Spinal cord (tissue), 10 donors: Measurements from ENCODE around the gene DOCK1. TPM values are rescaled to one million over a fixed set of nuclear protein-coding genes. Genes with fewer than 3 reads are reported as not detected.

ENCODE experiments used
- DNase-seq, 6 donors: peaks; one replicate each; pipeline versions ENCODE4 v3.0.0 to v3.0.0-alpha.2; 2013 to 2015; ENCODE audit warnings: low spot score in 6 of 6, low read depth in 4 of 6
- H3K27ac ChIP-seq: one replicate; pipeline ENCODE4 v1.5.1; 2013; ENCODE audit warnings: low read depth, low read length, control low read depth
- H3K27me3 ChIP-seq: one replicate; pipeline ENCODE4 v1.6.1; 2013; ENCODE audit warnings: low read length; ENCODE audit not compliant: control insufficient read depth, insufficient read depth
- H3K36me3 ChIP-seq: one replicate; pipeline ENCODE4 v1.6.1; 2013; ENCODE audit warnings: low read length; ENCODE audit not compliant: control insufficient read depth, insufficient read depth
- H3K4me1 ChIP-seq: one replicate; pipeline ENCODE4 v1.6.1; 2013; ENCODE audit warnings: low read length; ENCODE audit not compliant: control insufficient read depth, insufficient read depth
- H3K4me3 ChIP-seq: one replicate; pipeline ENCODE4 v1.5.1; 2013; ENCODE audit warnings: low read depth, low read length, control low read depth
- H3K9me3 ChIP-seq: one replicate; pipeline ENCODE4 v1.6.1; 2013; ENCODE audit warnings: low read length; ENCODE audit not compliant: control insufficient read depth, insufficient read depth
- WGBS: methylation state at CpG from one replicate; pipeline ENCODE4 v1.1.5; 2013; ENCODE audit warnings: missing lambda C conversion rate; ENCODE audit not compliant: insufficient coverage; 5-methylcytosine and 5-hydroxymethylcytosine counted together
- polyA plus RNA-seq, 2 donors: library from polyadenylated mRNA; unstranded; fragments of 120-200 nt; gene quantifications; one replicate each; pipeline ENCODE4 v1.2.1, GENCODE V29; 2013; ENCODE audit not compliant: insufficient read length in 2 of 2
- total RNA-seq, 2 donors: library from RNA; depleted of rRNA in 1 of 2; stranded (reverse); fragments of 120-200 nt in 1 of 2; fragments of >200 nt in 1 of 2; gene quantifications; one replicate each; pipeline versions ENCODE4 v1.2.3 to v1.2.4, GENCODE V29; 2013 to 2014
- donor health status: healthy.

The DOCK1 gene
- total and polyA plus RNA-seq, 4 donors, result 31.3 to 74.1 (median 50.3) TPM

DNA sequence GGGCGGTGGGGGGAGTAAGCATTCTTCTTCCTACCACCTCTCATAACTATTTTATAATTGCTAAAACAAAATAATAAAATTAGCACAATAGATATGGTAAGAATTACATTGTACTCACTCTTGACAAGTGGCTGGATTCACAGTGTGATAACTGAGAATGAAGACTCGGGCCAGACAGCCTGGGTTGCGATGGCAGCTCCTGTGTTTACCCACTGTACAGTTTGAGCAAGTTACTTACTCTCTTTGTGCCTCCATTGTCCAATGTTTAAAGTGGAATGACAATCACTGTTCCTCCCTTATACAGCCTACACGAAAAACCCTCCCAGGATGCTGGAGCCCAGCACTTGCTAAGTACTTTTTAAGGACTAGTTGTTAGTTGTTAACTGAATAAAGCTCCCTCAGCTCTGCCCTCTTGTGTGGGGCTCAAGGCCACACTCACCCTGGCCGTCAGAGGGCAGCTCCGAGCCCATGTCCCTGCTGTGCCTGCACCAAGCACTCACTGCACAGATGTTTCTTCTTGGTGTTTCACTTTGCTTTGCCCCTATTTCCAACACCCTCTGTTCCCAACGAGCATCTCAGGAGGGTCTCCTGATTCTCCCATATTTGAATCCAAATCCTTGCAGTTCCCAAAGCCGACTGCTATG is 587.5 kb downstream of the DOCK1 start:
- no peaks in the 10 kb centered on the region for H3K9me3 ChIP-seq
- H3K27ac ChIP-seq, result no peak overlapping the region
- no peak for DNase-seq
- 68% methylated on average over 5 of the region's 8 CpGs for WGBS
- H3K27me3 ChIP-seq, result no peaks in the 10 kb centered on the region
- H3K4me1 ChIP-seq, result no peaks in the 10 kb centered on the region
- H3K36me3 ChIP-seq, result no peaks in the 10 kb centered on the region
- H3K4me3 ChIP-seq, result no peak overlapping the region

DNA sequence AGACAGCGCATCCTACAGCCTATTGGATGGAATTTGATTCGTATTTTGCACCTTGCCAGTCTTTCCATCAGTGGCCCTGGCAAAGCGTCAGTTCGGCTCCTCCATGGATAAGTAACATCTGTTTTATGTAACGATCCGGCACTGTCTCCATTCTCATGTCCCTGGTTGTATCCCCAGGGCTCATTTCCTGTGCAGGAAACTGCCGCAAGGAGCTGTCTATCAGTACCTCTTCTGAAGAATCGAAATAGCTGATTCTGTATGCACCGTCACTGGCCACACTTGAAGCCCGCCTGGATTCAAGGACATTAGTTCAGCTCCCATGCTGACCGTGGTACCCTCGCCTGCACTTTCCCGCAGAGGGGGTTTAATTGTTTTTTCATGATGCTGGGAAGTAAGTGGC is 590.8 kb downstream of the DOCK1 start:
- WGBS, result 63% methylated on average over 13 of the region's 13 CpGs
- Histone ChIP-seq H3K4me3 (no peak overlapping the region), H3K27me3 (no peaks in the 10 kb centered on the region), H3K36me3 (no peaks in the 10 kb centered on the region), H3K4me1 (peaks cover 3% of the 10 kb centered on the region), H3K27ac (no peak overlapping the region), H3K9me3 (no peaks in the 10 kb centered on the region)
- peak in 1 of 6 donors; percentile 52 for DNase-seq

DNA sequence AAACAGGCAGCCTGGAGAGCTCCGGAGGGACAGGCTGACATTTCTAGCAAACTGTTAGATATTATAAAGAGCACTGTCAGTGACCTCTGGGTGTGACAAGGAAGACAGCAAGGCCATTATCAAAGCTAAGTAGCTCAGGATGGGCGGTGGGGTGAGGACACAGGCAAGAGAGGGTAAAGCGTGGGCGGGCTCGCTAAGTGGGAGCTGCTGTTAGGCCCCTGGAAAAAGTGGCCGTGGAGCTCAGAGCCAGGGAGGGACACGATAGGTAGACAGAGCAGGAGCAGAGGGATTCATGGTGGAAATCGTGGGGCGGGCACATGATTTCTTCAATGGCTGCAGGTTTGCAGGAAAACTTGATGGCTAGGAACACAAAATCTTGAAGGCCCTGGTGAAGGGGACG is 592.5 kb downstream of the DOCK1 start:
- peaks cover 3% of the 10 kb centered on the region for H3K4me1 ChIP-seq
- DNase-seq, result no peak
- no peaks in the 10 kb centered on the region for H3K36me3 ChIP-seq
- no peak overlapping the region for H3K4me3 ChIP-seq
- H3K27me3 ChIP-seq, result no peaks in the 10 kb centered on the region
- H3K9me3 ChIP-seq, result no peaks in the 10 kb centered on the region
- H3K27ac ChIP-seq, result no peak overlapping the region
- 88% methylated on average over 10 of the region's 10 CpGs for WGBS

DNA sequence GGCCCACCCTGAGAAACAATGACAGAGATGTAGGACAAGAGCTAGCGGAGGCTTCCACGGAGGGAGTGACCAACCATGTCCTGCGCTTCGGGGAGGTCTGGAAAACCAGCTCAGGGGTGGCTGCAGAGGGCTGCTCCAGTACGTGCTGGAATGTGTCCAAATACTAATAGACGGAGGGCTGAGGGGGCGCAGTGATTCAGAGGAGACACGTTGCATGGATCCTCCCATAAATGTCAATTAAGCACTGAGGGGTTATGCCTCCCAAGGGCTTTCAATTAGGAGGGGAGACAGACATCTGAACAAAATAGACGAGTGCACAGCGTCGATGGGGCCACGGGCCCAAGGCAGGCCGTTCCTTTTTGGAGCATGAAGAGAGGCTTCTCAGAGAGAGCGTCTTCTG is 592.9 kb downstream of the DOCK1 start:
- DNase-seq, result peak in 1 of 6 donors; percentile 48
- H3K36me3 ChIP-seq, result no peaks in the 10 kb centered on the region

DNA sequence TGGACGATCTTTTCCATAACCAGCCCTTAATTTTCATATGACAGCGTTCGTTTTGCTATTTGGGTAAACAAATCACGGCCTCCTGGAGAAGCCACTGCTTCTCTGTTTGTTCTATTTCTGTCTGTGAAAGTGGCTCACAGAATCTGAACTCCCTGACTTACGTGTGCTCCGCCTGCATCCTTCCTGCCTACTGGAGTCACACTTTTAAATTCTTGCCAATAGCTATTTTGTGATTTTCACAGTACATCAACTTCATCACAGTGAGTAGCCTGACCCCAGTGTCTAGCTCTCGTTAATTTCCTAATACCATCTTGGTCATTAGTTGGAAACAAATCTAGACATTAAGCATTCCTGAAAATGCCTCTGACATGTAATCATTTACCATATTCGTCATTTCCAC is 594.9 kb downstream of the DOCK1 start:
- WGBS, result 61% methylated on average over 4 of the region's 8 CpGs
- Histone ChIP-seq H3K9me3 (no peaks in the 10 kb centered on the region), H3K4me1 (peaks cover 3% of the 10 kb centered on the region), H3K27me3 (no peaks in the 10 kb centered on the region), H3K27ac (no peak overlapping the region), H3K36me3 (no peaks in the 10 kb centered on the region), H3K4me3 (no peak overlapping the region)
- DNase-seq, result no peak

More for the DNA sequence above, 592.9 kb downstream of the DOCK1 start:
- no peak overlapping the region for H3K27ac ChIP-seq
- H3K27me3 ChIP-seq, result no peaks in the 10 kb centered on the region
- WGBS, result 62% methylated on average over 12 of the region's 14 CpGs
- no peak overlapping the region for H3K4me3 ChIP-seq
- H3K9me3 ChIP-seq, result no peaks in the 10 kb centered on the region
- H3K4me1 ChIP-seq, result peaks cover 3% of the 10 kb centered on the region

Other genes with a start within 250 kb of the DOCK1 start
- 1 to 10 TPM; 1.7 to 3.4 TPM for gene C10orf90, start 234.7 kb upstream of the DOCK1 start, total RNA-seq
- 1 to 10 TPM; 3.0 to 3.4 TPM for gene C10orf90, start 234.7 kb upstream of the DOCK1 start, polyA plus RNA-seq